RCC 7860 (cell line): ENCODE results near the gene STRIP2.
A peak's percentile ranks its signal among the peaks of the same experiment; 100 is the strongest.
"Not testable (repeated sequence)": the region's sequence is repeated elsewhere in the genome, so short reads cannot be mapped to it uniquely, and the experiment has no call there.

Experiments
- DNase-seq: peaks from one replicate; pipeline ENCODE4 v3.0.0-alpha.2; 2015; ENCODE audit warnings: low spot score
- FAIRE-seq: peaks from 2 replicates; lab custom pipeline; 2012; peaks lifted over from hg19 to GRCh38; lab: Jason Lieb, UNC

STRIP2 gene

GRCh38 chr7:129433847-129434674 lies at the start of gene STRIP2:
Gene STRIP2 (plus strand): TSS chr7:129434432. CDS start chr7:129434473, 41 bp downstream.
- DNase-seq (peak; percentile 82), FAIRE-seq (peak; percentile 58)

- DNase-seq = no peak
- no peak for FAIRE-seq
Observed at GRCh38 chr7:129385116-129385515, 49.1 kb upstream of the STRIP2 start.

- FAIRE-seq (no peak), DNase-seq (no peak)
Observed at GRCh38 chr7:129385598-129385997, 48.6 kb upstream of the STRIP2 start.

GRCh38 chr7:129386506-129386905 lies 47.7 kb upstream of the STRIP2 start:
- no peak for FAIRE-seq
- no peak for DNase-seq

GRCh38 chr7:129387537-129387936 lies 46.7 kb upstream of the STRIP2 start:
- no peak for FAIRE-seq
- DNase-seq = no peak

GRCh38 chr7:129388333-129389098 lies 45.7 kb upstream of the STRIP2 start:
- FAIRE-seq (no peak), DNase-seq (no peak)

GRCh38 chr7:129389829-129390228 lies 44.4 kb upstream of the STRIP2 start:
- FAIRE-seq (no peak), DNase-seq (no peak)

GRCh38 chr7:129390314-129390713 lies 43.9 kb upstream of the STRIP2 start:
- FAIRE-seq = no peak

GRCh38 chr7:129391546-129392171 lies 42.6 kb upstream of the STRIP2 start:
- DNase-seq (no peak), FAIRE-seq (no peak)

More at GRCh38 chr7:129390314-129390713, 43.9 kb upstream of the STRIP2 start:
- no peak for DNase-seq

GRCh38 chr7:129393255-129393654 lies 41.0 kb upstream of the STRIP2 start:
- DNase-seq = no peak
- no peak for FAIRE-seq

- DNase-seq = peak; percentile 45
- peak; percentile 62 for FAIRE-seq
Observed at GRCh38 chr7:129394101-129394500, 40.1 kb upstream of the STRIP2 start.

- FAIRE-seq = no peak
Observed at GRCh38 chr7:129394982-129395914, 39.0 kb upstream of the STRIP2 start.

GRCh38 chr7:129401228-129401966 lies 32.8 kb upstream of the STRIP2 start:
- DNase-seq (peak; percentile 59), FAIRE-seq (peak; percentile 60)

More at GRCh38 chr7:129394982-129395914, 39.0 kb upstream of the STRIP2 start:
- no peak for DNase-seq

- no peak for DNase-seq
- FAIRE-seq = no peak
Observed at GRCh38 chr7:129401967-129402860, 32.0 kb upstream of the STRIP2 start.

GRCh38 chr7:129405527-129405926 lies 28.7 kb upstream of the STRIP2 start:
- FAIRE-seq (no peak), DNase-seq (no peak)

GRCh38 chr7:129410238-129410637 lies 24.0 kb upstream of the STRIP2 start:
- FAIRE-seq, DNase-seq: not testable (repeated sequence)

- no peak for FAIRE-seq
- DNase-seq = no peak
Observed at GRCh38 chr7:129412501-129412900, 21.7 kb upstream of the STRIP2 start.

- no peak for DNase-seq
- FAIRE-seq = no peak
Observed at GRCh38 chr7:129417073-129417472, 17.2 kb upstream of the STRIP2 start.
